ENCODE measurements around the gene AURKAIP1.
"Not testable (repeated sequence)": the region's sequence is repeated elsewhere in the genome, so short reads cannot be mapped to it uniquely, and the experiment has no call there.

The AURKAIP1 gene

GRCh38 chr1:1417825-1418463, 42.9 kb upstream of the AURKAIP1 start:
- H3K79me1 ChIP-seq (ENCODE audit: low read length); H2AK5ac ChIP-seq (ENCODE audit: low read length); H3K27ac ChIP-seq (ENCODE audit: low read depth, low read length); H4K8ac ChIP-seq (ENCODE audit: low read depth, low read length); H3K23ac ChIP-seq (ENCODE audit: low read length); H2BK120ac ChIP-seq (ENCODE audit: low read depth, low read length); H3K4ac ChIP-seq (ENCODE audit: low read depth, low read length); H4K5ac ChIP-seq (ENCODE audit: low read length); H3K36me3 ChIP-seq (ENCODE audit: control insufficient read depth, insufficient read depth, low read length); H3K4me2 ChIP-seq (ENCODE audit: low read length); H3K27me3 ChIP-seq (ENCODE audit: insufficient read depth, low read length, poor library complexity); H2BK5ac ChIP-seq (ENCODE audit: low read length); H3K18ac ChIP-seq (ENCODE audit: low read length); H3K9ac ChIP-seq (ENCODE audit: low read length); H3K4me1 ChIP-seq (ENCODE audit: control insufficient read depth, low read depth, low read length); H3K4me3 ChIP-seq (ENCODE audit: low read length); H3K79me2 ChIP-seq (ENCODE audit: control insufficient read depth, insufficient read depth, low read length); DNase-seq; H2BK15ac ChIP-seq (replicated peaks; ENCODE audit: low read depth): not testable (repeated sequence)
- no CpG with 5 or more reads among the region's 25 CpGs for WGBS (ENCODE audit: extremely low coverage, insufficient coverage, low lambda C conversion rate)
- peak overlapping the region; percentile 56 for H3K56ac ChIP-seq (ENCODE audit: low read length)

DNA sequence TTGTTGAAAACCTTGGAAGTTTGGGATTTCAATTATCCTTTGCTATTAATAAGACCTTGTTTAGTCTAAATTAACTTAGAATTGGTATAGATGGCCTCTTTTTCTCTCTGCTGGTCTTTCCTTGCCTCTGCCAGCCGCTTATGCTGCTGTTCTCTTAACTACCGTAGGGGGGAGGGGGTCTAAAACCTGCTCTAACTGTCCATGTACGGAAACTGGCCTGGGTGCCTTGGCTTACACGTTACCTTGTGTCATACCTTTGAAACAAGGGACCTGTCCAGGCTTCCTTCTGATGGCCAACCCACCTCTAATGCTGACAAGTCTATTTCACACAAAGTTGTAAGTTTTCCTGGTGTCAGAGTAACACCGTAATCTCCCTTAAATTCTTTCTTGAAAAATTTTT, 42.4 kb upstream of the AURKAIP1 start:
- H3K79me1 ChIP-seq (ENCODE audit: low read length); H3K4me2 ChIP-seq (ENCODE audit: low read length); H2AK5ac ChIP-seq (ENCODE audit: low read length); H3K4me3 ChIP-seq (ENCODE audit: low read length); H3K4ac ChIP-seq (ENCODE audit: low read depth, low read length); H2BK15ac ChIP-seq (replicated peaks; ENCODE audit: low read depth); H3K27me3 ChIP-seq (ENCODE audit: insufficient read depth, low read length, poor library complexity); H3K23ac ChIP-seq (ENCODE audit: low read length); H2BK5ac ChIP-seq (ENCODE audit: low read length); H3K9ac ChIP-seq (ENCODE audit: low read length); H2BK120ac ChIP-seq (ENCODE audit: low read depth, low read length); H4K8ac ChIP-seq (ENCODE audit: low read depth, low read length); H3K56ac ChIP-seq (ENCODE audit: low read length); DNase-seq; H3K27ac ChIP-seq (ENCODE audit: low read depth, low read length); H3K36me3 ChIP-seq (ENCODE audit: control insufficient read depth, insufficient read depth, low read length); H3K18ac ChIP-seq (ENCODE audit: low read length); H3K79me2 ChIP-seq (ENCODE audit: control insufficient read depth, insufficient read depth, low read length); H3K4me1 ChIP-seq (ENCODE audit: control insufficient read depth, low read depth, low read length); H4K5ac ChIP-seq (ENCODE audit: low read length): not testable (repeated sequence)
- WGBS (ENCODE audit: extremely low coverage, insufficient coverage, low lambda C conversion rate): no CpG with 5 or more reads among the region's 5 CpGs

- Histone ChIP-seq H3K4me2 (ENCODE audit: low read length) (no peak overlapping the region), H3K36me3 (ENCODE audit: control insufficient read depth, insufficient read depth, low read length) (no peaks in the 10 kb centered on the region), H3K27ac (ENCODE audit: low read depth, low read length) (no peak overlapping the region), H4K5ac (ENCODE audit: low read length) (no peak overlapping the region), H4K8ac (ENCODE audit: low read depth, low read length) (no peak overlapping the region), H3K4me1 (ENCODE audit: control insufficient read depth, low read depth, low read length) (no peaks in the 10 kb centered on the region), H3K4ac (ENCODE audit: low read depth, low read length) (no peak overlapping the region), H3K56ac (ENCODE audit: low read length) (peak overlapping the region; percentile 22), H3K27me3 (ENCODE audit: insufficient read depth, low read length, poor library complexity) (no peaks in the 10 kb centered on the region), H2BK15ac (replicated peaks; ENCODE audit: low read depth) (no peak overlapping the region), H3K79me1 (ENCODE audit: low read length) (no peaks in the 10 kb centered on the region), H2AK5ac (ENCODE audit: low read length) (no peak overlapping the region), H2BK5ac (ENCODE audit: low read length) (no peak overlapping the region), H3K23ac (ENCODE audit: low read length) (no peak overlapping the region), H3K4me3 (ENCODE audit: low read length) (no peak overlapping the region), H3K18ac (ENCODE audit: low read length) (no peak overlapping the region), H3K9ac (ENCODE audit: low read length) (no peak overlapping the region), H3K79me2 (ENCODE audit: control insufficient read depth, insufficient read depth, low read length) (no peaks in the 10 kb centered on the region), H2BK120ac (ENCODE audit: low read depth, low read length) (no peak overlapping the region)
- WGBS (ENCODE audit: extremely low coverage, insufficient coverage, low lambda C conversion rate): no CpG with 5 or more reads among the region's 13 CpGs
- DNase-seq: no peak
These were observed 40.7 kb upstream of the AURKAIP1 start for GRCh38 chr1:1415751-1416150.

DNA sequence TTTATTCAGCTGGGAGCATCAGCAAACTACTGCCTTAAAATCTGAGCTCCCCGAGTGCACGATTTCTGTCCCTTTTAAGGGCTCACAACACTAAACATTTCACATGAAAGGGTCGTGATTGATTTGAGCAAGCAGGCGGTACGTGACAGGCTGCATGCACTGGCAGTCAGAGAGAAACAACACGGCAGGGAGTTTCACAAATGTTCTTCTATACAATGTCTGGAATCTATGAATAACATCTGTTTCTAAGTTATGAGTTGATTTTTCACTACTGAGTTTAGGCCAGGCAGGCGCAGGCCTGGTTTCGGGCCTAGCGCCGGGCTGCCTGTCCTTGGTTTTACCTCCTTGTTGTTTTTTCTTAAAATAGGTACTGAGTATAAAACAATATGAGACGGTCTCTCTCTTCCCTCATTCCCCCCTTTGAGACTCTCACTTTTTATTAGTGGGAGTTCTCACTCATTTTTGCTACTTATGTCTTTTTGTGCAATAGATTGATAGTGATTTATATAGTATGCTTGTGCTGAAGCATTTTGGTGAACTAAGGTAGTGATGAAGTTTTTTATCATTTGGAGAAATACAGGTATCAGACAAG, 37.4 kb upstream of the AURKAIP1 start:
- H3K27me3 ChIP-seq (ENCODE audit: insufficient read depth, low read length, poor library complexity); H3K23ac ChIP-seq (ENCODE audit: low read length); H2BK5ac ChIP-seq (ENCODE audit: low read length); H3K4me2 ChIP-seq (ENCODE audit: low read length); H4K5ac ChIP-seq (ENCODE audit: low read length); DNase-seq; H4K8ac ChIP-seq (ENCODE audit: low read depth, low read length); H2BK15ac ChIP-seq (replicated peaks; ENCODE audit: low read depth); H2AK5ac ChIP-seq (ENCODE audit: low read length); H3K79me1 ChIP-seq (ENCODE audit: low read length); H3K4ac ChIP-seq (ENCODE audit: low read depth, low read length); H3K36me3 ChIP-seq (ENCODE audit: control insufficient read depth, insufficient read depth, low read length); H2BK120ac ChIP-seq (ENCODE audit: low read depth, low read length); H3K4me1 ChIP-seq (ENCODE audit: control insufficient read depth, low read depth, low read length); H3K9ac ChIP-seq (ENCODE audit: low read length); H3K18ac ChIP-seq (ENCODE audit: low read length); H3K27ac ChIP-seq (ENCODE audit: low read depth, low read length); H3K56ac ChIP-seq (ENCODE audit: low read length); H3K4me3 ChIP-seq (ENCODE audit: low read length): not testable (repeated sequence)
- WGBS (ENCODE audit: extremely low coverage, insufficient coverage, low lambda C conversion rate): no CpG with 5 or more reads among the region's 11 CpGs
- peaks cover 16% of the 10 kb centered on the region for H3K79me2 ChIP-seq (ENCODE audit: control insufficient read depth, insufficient read depth, low read length)

DNA sequence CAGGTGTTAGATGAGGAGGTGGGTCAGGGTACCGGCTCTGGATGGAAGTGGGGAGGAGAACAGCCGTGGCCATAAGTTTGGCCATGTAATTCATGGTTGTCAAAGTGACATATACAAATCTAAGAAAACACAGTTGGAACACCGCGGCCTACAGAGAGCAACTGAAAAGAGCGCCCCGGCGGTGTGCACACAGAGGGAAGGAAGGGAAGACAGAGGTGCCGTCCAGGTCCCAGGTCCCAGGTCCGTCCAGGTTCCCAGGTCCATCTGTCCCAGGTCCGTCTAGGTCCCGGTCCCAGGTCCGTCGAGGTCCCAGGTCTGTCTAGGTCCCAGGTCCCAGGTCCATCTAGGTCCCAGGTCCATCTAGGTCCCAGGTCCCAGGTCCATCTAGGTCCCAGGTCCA, 36.6 kb upstream of the AURKAIP1 start:
- H3K18ac ChIP-seq (ENCODE audit: low read length): no peak overlapping the region
- H3K4me2 ChIP-seq (ENCODE audit: low read length): no peak overlapping the region
- H3K27me3 ChIP-seq (ENCODE audit: insufficient read depth, low read length, poor library complexity): no peaks in the 10 kb centered on the region
- H3K4me3 ChIP-seq (ENCODE audit: low read length): no peak overlapping the region
- no peak for DNase-seq
- H2BK120ac ChIP-seq (ENCODE audit: low read depth, low read length): no peak overlapping the region
- H3K56ac ChIP-seq (ENCODE audit: low read length): no peak overlapping the region
- no peak overlapping the region for H2BK15ac ChIP-seq (replicated peaks; ENCODE audit: low read depth)
- H3K4ac ChIP-seq (ENCODE audit: low read depth, low read length): no peak overlapping the region
- H3K79me2 ChIP-seq (ENCODE audit: control insufficient read depth, insufficient read depth, low read length): peaks cover 20% of the 10 kb centered on the region
- H3K9ac ChIP-seq (ENCODE audit: low read length): no peak overlapping the region
- H2AK5ac ChIP-seq (ENCODE audit: low read length): no peak overlapping the region
- H3K79me1 ChIP-seq (ENCODE audit: low read length): peaks cover 4% of the 10 kb centered on the region
- no CpG with 5 or more reads among the region's 13 CpGs for WGBS (ENCODE audit: extremely low coverage, insufficient coverage, low lambda C conversion rate)
- H2BK5ac ChIP-seq (ENCODE audit: low read length): no peak overlapping the region
- no peak overlapping the region for H4K8ac ChIP-seq (ENCODE audit: low read depth, low read length)
- no peak overlapping the region for H4K5ac ChIP-seq (ENCODE audit: low read length)
- no peak overlapping the region for H3K27ac ChIP-seq (ENCODE audit: low read depth, low read length)
- H3K36me3 ChIP-seq (ENCODE audit: control insufficient read depth, insufficient read depth, low read length): no peaks in the 10 kb centered on the region
- no peak overlapping the region for H3K23ac ChIP-seq (ENCODE audit: low read length)
- H3K4me1 ChIP-seq (ENCODE audit: control insufficient read depth, low read depth, low read length): peaks cover 5% of the 10 kb centered on the region

DNA sequence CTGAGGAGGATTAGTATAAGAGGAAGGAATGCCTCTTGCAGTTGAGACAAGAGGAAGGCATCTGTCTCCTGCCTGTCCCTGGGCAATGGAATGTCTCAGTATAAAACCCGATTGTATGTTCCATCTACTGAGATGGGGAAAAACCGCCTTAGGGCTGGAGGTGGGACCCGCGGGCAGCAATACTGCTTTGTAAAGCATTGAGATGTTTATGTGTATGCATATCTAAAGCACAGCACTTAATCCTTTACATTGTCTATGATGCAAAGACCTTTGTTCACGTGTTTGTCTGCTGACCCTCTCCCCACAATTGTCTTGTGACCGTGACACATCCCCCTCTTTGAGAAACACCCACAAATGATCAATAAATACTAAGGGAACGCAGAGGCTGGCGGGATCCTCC, 35.2 kb upstream of the AURKAIP1 start:
- not testable (repeated sequence) for DNase-seq; H4K5ac ChIP-seq (ENCODE audit: low read length); H3K18ac ChIP-seq (ENCODE audit: low read length); H2BK5ac ChIP-seq (ENCODE audit: low read length); H2AK5ac ChIP-seq (ENCODE audit: low read length); H3K4me1 ChIP-seq (ENCODE audit: control insufficient read depth, low read depth, low read length); H2BK15ac ChIP-seq (replicated peaks; ENCODE audit: low read depth); H3K36me3 ChIP-seq (ENCODE audit: control insufficient read depth, insufficient read depth, low read length); H3K4me3 ChIP-seq (ENCODE audit: low read length); H3K4ac ChIP-seq (ENCODE audit: low read depth, low read length); H3K27me3 ChIP-seq (ENCODE audit: insufficient read depth, low read length, poor library complexity); H3K23ac ChIP-seq (ENCODE audit: low read length); H3K56ac ChIP-seq (ENCODE audit: low read length); H2BK120ac ChIP-seq (ENCODE audit: low read depth, low read length); H4K8ac ChIP-seq (ENCODE audit: low read depth, low read length); H3K4me2 ChIP-seq (ENCODE audit: low read length); H3K9ac ChIP-seq (ENCODE audit: low read length)
- WGBS (ENCODE audit: extremely low coverage, insufficient coverage, low lambda C conversion rate): no CpG with 5 or more reads among the region's 8 CpGs
- Histone ChIP-seq H3K79me1 (ENCODE audit: low read length) (peaks cover 13% of the 10 kb centered on the region), H3K79me2 (ENCODE audit: control insufficient read depth, insufficient read depth, low read length) (peaks cover 33% of the 10 kb centered on the region), H3K27ac (ENCODE audit: low read depth, low read length) (peak overlapping the region; percentile 20)
